Measurements from ENCODE around the gene NEK5. TPM values are rescaled to one million over a fixed set of nuclear protein-coding genes. Genes with fewer than 3 reads are reported as not detected.

NEK5 gene
- total and polyA plus RNA-seq, 2 donors (not counting 3 experiments of a cell fraction or from before 2014, with no cell fraction given), result 0.03 to 0.18 TPM

DNA sequence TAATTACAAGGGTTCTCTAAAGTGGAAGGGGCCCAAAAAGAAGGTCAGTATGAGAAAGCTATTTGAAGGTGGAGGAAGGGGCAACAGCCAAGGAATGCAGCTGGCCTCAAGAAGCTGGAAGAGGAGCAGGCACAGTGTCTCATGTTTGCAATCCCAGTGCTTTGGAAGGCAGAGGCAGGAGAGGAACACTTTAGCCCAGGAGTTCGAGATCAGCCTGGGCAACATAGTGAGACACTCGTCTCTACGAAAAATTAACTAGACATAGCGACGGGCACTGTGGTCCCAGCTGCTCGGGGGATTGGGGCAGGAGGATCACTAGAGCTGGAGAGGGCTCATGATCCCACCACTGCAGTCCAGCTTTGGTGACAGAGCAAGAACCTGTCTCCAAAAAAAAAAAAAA, 31.2 kb upstream of the NEK5 start:
- H3K4me2 ChIP-seq (ENCODE audit: insufficient read depth, low read length), result no peak overlapping the region
- H2AFZ ChIP-seq (ENCODE audit: low read depth, low read length), result no peak overlapping the region

More for the DNA sequence above, 31.2 kb upstream of the NEK5 start:
- Histone ChIP-seq H3K4me3 (replicated peaks in 1 of 3; ENCODE audit: insufficient read depth in 1 of 3, low read depth in 1 of 3, low read length in 3 of 3) (no peak overlapping the region), H3K79me2 (ENCODE audit: control insufficient read depth, insufficient read depth, low read length) (peaks cover 2% of the 10 kb centered on the region), H3K9me3 (replicated peaks; ENCODE audit: control insufficient read depth, insufficient read depth, low read length) (no peaks in the 10 kb centered on the region), H3K27ac (ENCODE audit: insufficient read depth, low read depth, low read length) (no peak overlapping the region), H3K36me3 (ENCODE audit: control insufficient read depth in 2 of 2, extremely low read depth in 1 of 2, insufficient read depth in 2 of 2, low read length in 2 of 2) (no peaks in the 10 kb centered on the region), H3K4me1 (ENCODE audit: control insufficient read depth, extremely low read depth, insufficient read depth, low read length) (peaks cover 57% of the 10 kb centered on the region), H4K20me1 (replicated peaks; ENCODE audit: control insufficient read depth, extremely low read depth, insufficient read depth, low read length) (no peaks in the 10 kb centered on the region), H3K27me3 (ENCODE audit: control insufficient read depth in 2 of 2, insufficient read depth in 2 of 2, low read length in 2 of 2) (no peaks in the 10 kb centered on the region), H3K9ac (replicated peaks; ENCODE audit: extremely low read depth, insufficient read depth, low read length) (no peak overlapping the region), H3K9me1 (replicated peaks; ENCODE audit: control insufficient read depth, extremely low read depth, insufficient read depth, low read length) (no peaks in the 10 kb centered on the region)
- DNase-seq (ENCODE audit: low read depth, low spot score) (no peak), FAIRE-seq (no peak)
- CTCF ChIA-PET, result interaction anchor here (1.2 to 1.4 kb wide), 3 partner anchors 32 to 41 kb away, joined by 3 to 6 read pairs (median 5); no protein-coding TSS in a partner anchor
- intact Hi-C loops (cut with micrococcal nuclease), result no loop called here
- dilution Hi-C loops (cut with MboI; ENCODE audit: extremely low pct_ligation_motif_present, low sequenced_read_pairs), result no loop called here
- TF ChIP-seq CTCF (IDR thresholded peaks at IDR 0.05; ENCODE audit: extremely low read depth in 1 of 2, insufficient read depth in 1 of 2, low read depth in 1 of 2, low read length in 2 of 2), result no peak
- TF ChIP-seq POLR2AphosphoS5 (IDR thresholded peaks at IDR 0.05; ENCODE audit: insufficient read depth, low read depth, low read length), result no peak
- TF ChIP-seq EZH2 (IDR thresholded peaks at IDR 0.05; ENCODE audit: borderline replicate concordance, low read depth, low read length, severe bottlenecking), result no peak
- no peak for TF ChIP-seq JUN (IDR thresholded peaks at IDR 0.05; ENCODE audit: borderline replicate concordance, insufficient read depth, insufficient read length, low read depth)
- no peak for TF ChIP-seq POLR2A (IDR thresholded peaks at IDR 0.05; ENCODE audit: low read depth, low read length)
- TF ChIP-seq MAX (IDR thresholded peaks at IDR 0.05; ENCODE audit: insufficient read depth, insufficient read length), result no peak
- BruUV-seq (replicated peaks), result no TSS peak
- POLR2A ChIA-PET, result interaction anchor here (0.5 to 0.9 kb wide), 2 partner anchors 707 to 1007 kb away, joined by 3 to 7 read pairs; no protein-coding TSS in a partner anchor

Measured in endothelial cell of umbilical vein (primary cell).